Measurements from ENCODE around the gene OR2A1.
"Not testable (repeated sequence)": the region's sequence is repeated elsewhere in the genome, so short reads cannot be mapped to it uniquely, and the experiment has no call there.

The OR2A1 gene

GRCh38 chr7:144311872-144312469 is at the start of gene OR2A1:
Gene OR2A1 (plus strand): TSS chr7:144312419. CDS start chr7:144318125, 5,706 bp downstream.
- DNase-seq = not testable (repeated sequence)

- not testable (repeated sequence) for DNase-seq
These were observed 47.5 kb upstream of the OR2A1 start, which contains the start of gene OR2A7 for GRCh38 chr7:144264692-144265091. Gene OR2A7 (minus strand): TSS chr7:144264792. CDS start chr7:144259628, 5,164 bp downstream.

- not testable (repeated sequence) for DNase-seq
These were observed 43.0 kb upstream of the OR2A1 start, which contains the start of gene CTAGE8 for GRCh38 chr7:144269188-144269587. Gene CTAGE8 (minus strand): TSS chr7:144269288. CDS start chr7:144269250, 38 bp downstream.

- not testable (repeated sequence) for DNase-seq
These were observed 36.9 kb upstream of the OR2A1 start for GRCh38 chr7:144275281-144275680.

GRCh38 chr7:144280010-144280409 is 32.2 kb upstream of the OR2A1 start:
- not testable (repeated sequence) for DNase-seq

GRCh38 chr7:144281981-144282380 is 30.2 kb upstream of the OR2A1 start:
- DNase-seq = not testable (repeated sequence)

- DNase-seq = not testable (repeated sequence)
These were observed 29.7 kb upstream of the OR2A1 start for GRCh38 chr7:144282490-144282889.

- not testable (repeated sequence) for DNase-seq
These were observed 28.5 kb upstream of the OR2A1 start for GRCh38 chr7:144283716-144284115.

- DNase-seq = not testable (repeated sequence)
These were observed 24.9 kb upstream of the OR2A1 start for GRCh38 chr7:144287171-144287784.

GRCh38 chr7:144291607-144292006 is 20.6 kb upstream of the OR2A1 start:
- DNase-seq = peak; percentile 0

- DNase-seq = peak; percentile 0
These were observed 19.6 kb upstream of the OR2A1 start for GRCh38 chr7:144292384-144293161.

GRCh38 chr7:144293794-144294499 is 18.3 kb upstream of the OR2A1 start:
- not testable (repeated sequence) for DNase-seq

GRCh38 chr7:144302578-144303303 is 9.5 kb upstream of the OR2A1 start:
- DNase-seq = not testable (repeated sequence)

GRCh38 chr7:144303607-144304006 is 8.6 kb upstream of the OR2A1 start:
- not testable (repeated sequence) for DNase-seq

- DNase-seq = not testable (repeated sequence)
These were observed 7.1 kb upstream of the OR2A1 start for GRCh38 chr7:144305156-144305555.

GRCh38 chr7:144309702-144310101 is 2.5 kb upstream of the OR2A1 start:
- DNase-seq = not testable (repeated sequence)

- not testable (repeated sequence) for DNase-seq
These were observed 1.0 kb upstream of the OR2A1 start for GRCh38 chr7:144311218-144311617.

- not testable (repeated sequence) for DNase-seq
These were observed 5.3 kb downstream of the OR2A1 start for GRCh38 chr7:144317537-144317936.

GRCh38 chr7:144319547-144319946 is 7.3 kb downstream of the OR2A1 start:
- DNase-seq = not testable (repeated sequence)

GRCh38 chr7:144321677-144322206 is 9.5 kb downstream of the OR2A1 start:
- DNase-seq = not testable (repeated sequence)

- DNase-seq = not testable (repeated sequence)
These were observed 11.1 kb downstream of the OR2A1 start for GRCh38 chr7:144323359-144323758.

GRCh38 chr7:144325868-144326267 is 13.6 kb downstream of the OR2A1 start:
- DNase-seq = not testable (repeated sequence)
